Aorta (tissue), 5 donors: ENCODE measurements around the gene AASDHPPT. TPM values are rescaled to one million over a fixed set of nuclear protein-coding genes. Genes with fewer than 3 reads are reported as not detected.

Source experiments
- ATAC-seq: fragments of 200-7000 bp; cut with Tn5 transposase; one replicate; pipeline ENCODE4 v1.9.1; 2022; ENCODE audit warnings: moderate library complexity; ENCODE audit not compliant: low FRiP score
- DNase-seq, 2 donors: peaks; one replicate each; pipeline ENCODE4 v3.0.0-alpha.2; 2020
- H3K27ac ChIP-seq, 2 donors: one replicate each; pipeline ENCODE4 v1.5.1; 2013; ENCODE audit warnings: low read length in 2 of 2, mild to moderate bottlenecking in 2 of 2, moderate library complexity in 2 of 2, control low read depth in 1 of 2, inconsistent platforms in 1 of 2, low read depth in 1 of 2
- H3K27me3 ChIP-seq, 2 donors: one replicate each; pipeline ENCODE4 v1.6.1; 2013; ENCODE audit warnings: control low read depth in 1 of 2, low read length in 1 of 2, mild to moderate bottlenecking in 1 of 2, moderate library complexity in 1 of 2; ENCODE audit not compliant: insufficient read depth in 2 of 2, control insufficient read depth in 1 of 2
- H3K36me3 ChIP-seq, 2 donors: one replicate each; pipeline ENCODE4 v1.6.1; 2013; ENCODE audit warnings: control low read depth in 1 of 2, low read length in 1 of 2, mild to moderate bottlenecking in 1 of 2; ENCODE audit not compliant: insufficient read depth in 2 of 2, control insufficient read depth in 1 of 2
- H3K4me1 ChIP-seq, 2 donors: one replicate each; pipeline ENCODE4 v1.6.1; 2013; ENCODE audit warnings: low read length in 2 of 2, control low read depth in 1 of 2, mild to moderate bottlenecking in 1 of 2, moderate library complexity in 1 of 2; ENCODE audit not compliant: insufficient read depth in 2 of 2, control insufficient read depth in 1 of 2
- H3K4me3 ChIP-seq, 2 donors: one replicate each; pipeline ENCODE4 v1.5.1; 2013; ENCODE audit warnings: low read length in 2 of 2, control low read depth in 1 of 2, mild to moderate bottlenecking in 1 of 2
- H3K9me3 ChIP-seq: one replicate; pipeline ENCODE4 v1.6.1; 2013; ENCODE audit warnings: mild to moderate bottlenecking, low read length; ENCODE audit not compliant: control insufficient read depth
- WGBS, 2 donors: extraction: QIAGEN DNeasy Blood & Tissue Kit; methylation state at CpG; one replicate each; pipeline ENCODE4 v1.1.7; 2013; 5-methylcytosine and 5-hydroxymethylcytosine counted together
- intact Hi-C, 2 donors: fragments of 100-400 bp; cut with DNase I; formaldehyde crosslinking; loops; one replicate each; pipeline versions ENCODE4 v1.14.2 to v1.15.0; 2022
- polyA plus RNA-seq, 2 donors: library from polyadenylated mRNA; stranded (reverse); fragments of 200-250 nt; gene quantifications; one replicate each; pipeline ENCODE4 v1.2.3, GENCODE V29; 2013
- total RNA-seq, 2 donors: library from RNA; stranded (reverse); fragmentation: NEBNext Ultra II Directional; extraction: Animal tissue kit (Norgen Biotek cat#: 25700); gene quantifications; one replicate each; pipeline ENCODE4 v1.2.1, GENCODE V29; 2021
- donor health status: healthy with polysubstance abuse.
- donor health status: Bipolar disorder and iron deficiency.
- donor health status: DM: no; HTN: no; CAD: no.
- donor health status: DM: no; HTN: no; CAD: no.
- donor health status: DM: yes; HTN: yes; CAD: no.

The AASDHPPT gene
- total and polyA plus RNA-seq, 4 donors = 11.1 to 23.4 (median 16.4) TPM

GRCh38 chr11:106092446-106092845 is 15.0 kb downstream of the AASDHPPT start:
- 97 to 100% methylated on average over 1 of the region's 1 CpG for WGBS, 2 donors
- no peaks in the 10 kb centered on the region for H3K27me3 ChIP-seq
- H3K4me3 ChIP-seq = no peak overlapping the region
- H3K4me1 ChIP-seq = peaks cover 0 to 3% of the 10 kb centered on the region in 2 donors
- peaks cover 0 to 11% of the 10 kb centered on the region in 2 donors for H3K36me3 ChIP-seq
- intact Hi-C loops = no loop called here
- DNase-seq = no peak
- no peak for ATAC-seq
- no peaks in the 10 kb centered on the region for H3K9me3 ChIP-seq
- no peak overlapping the region for H3K27ac ChIP-seq

DNA sequence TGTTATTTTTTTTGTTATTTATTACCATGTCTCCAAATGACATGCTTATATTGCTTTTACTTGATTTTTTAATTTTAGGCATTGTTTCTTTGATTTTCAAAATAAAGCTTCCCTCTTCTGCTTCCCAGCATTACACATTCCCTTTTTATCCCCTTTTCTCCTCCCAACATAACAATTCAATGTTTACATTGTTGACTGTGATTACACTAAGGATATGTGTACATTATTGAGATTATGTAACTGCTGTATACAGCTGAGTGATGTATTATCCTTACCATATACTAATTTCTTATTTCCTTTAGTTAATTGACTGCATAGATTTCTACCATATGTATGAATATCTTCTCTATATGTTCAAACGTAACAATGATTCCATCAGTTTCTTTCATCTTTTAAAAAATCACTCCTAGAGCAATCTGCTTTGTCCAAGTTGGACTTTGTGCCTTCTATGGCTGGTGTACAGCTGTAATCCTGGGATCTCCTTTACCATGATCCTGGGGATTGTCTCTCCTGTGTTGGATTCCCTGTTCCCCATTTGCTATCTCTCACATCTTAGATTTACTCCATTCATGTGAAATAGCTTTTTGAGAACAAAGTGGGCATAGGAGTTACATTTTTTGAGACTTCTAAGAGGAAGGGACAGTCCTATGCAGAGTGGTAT is 21.6 kb downstream of the AASDHPPT start:
- Histone ChIP-seq H3K9me3 (no peaks in the 10 kb centered on the region), H3K4me3 (no peak overlapping the region), H3K4me1 (no peaks in the 10 kb centered on the region), H3K27me3 (no peaks in the 10 kb centered on the region), H3K36me3 (peaks cover 0 to 5% of the 10 kb centered on the region in 2 donors), H3K27ac (peak overlapping the region in 1 of 2 donors; percentile 23)
- ATAC-seq = no peak
- DNase-seq = no peak
- WGBS, 2 donors = 90 to 97% methylated on average over 1 of the region's 1 CpG
- intact Hi-C loops = no loop called here

- intact Hi-C loops = no loop called here
- 71 to 75% methylated on average over 3 of the region's 3 CpGs for WGBS, 2 donors
- no peak for ATAC-seq
Observed at GRCh38 chr11:106101370-106101769, 23.9 kb downstream of the AASDHPPT start.

DNA sequence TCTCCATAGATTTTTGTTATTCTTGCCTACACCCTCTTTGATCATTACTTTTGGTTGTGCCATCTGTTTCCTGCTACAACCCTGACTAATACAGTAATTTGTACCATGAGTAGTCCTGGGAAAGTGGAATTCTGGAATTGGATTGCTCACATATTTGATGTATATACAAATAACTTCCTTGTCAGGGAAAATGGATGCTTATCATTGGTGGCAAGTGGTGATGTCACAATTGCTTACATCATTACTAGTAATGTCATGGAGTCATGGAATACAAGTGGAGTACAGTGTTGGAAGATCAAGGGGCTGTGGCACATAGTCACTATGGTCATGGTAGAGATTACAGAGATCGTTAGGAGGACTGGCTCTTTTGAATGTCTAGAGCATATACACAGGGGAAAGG is 24.4 kb downstream of the AASDHPPT start:
- no peaks in the 10 kb centered on the region for H3K27me3 ChIP-seq
- 91 to 92% methylated on average over 1 of the region's 1 CpG for WGBS, 2 donors
- no peak for ATAC-seq
- no peak for DNase-seq
- no peak overlapping the region for H3K27ac ChIP-seq
- no peak overlapping the region for H3K4me3 ChIP-seq
- H3K9me3 ChIP-seq = no peaks in the 10 kb centered on the region
- H3K4me1 ChIP-seq = no peaks in the 10 kb centered on the region
- intact Hi-C loops = no loop called here
- H3K36me3 ChIP-seq = no peaks in the 10 kb centered on the region

More at GRCh38 chr11:106101370-106101769, 23.9 kb downstream of the AASDHPPT start:
- Histone ChIP-seq H3K4me3 (no peak overlapping the region), H3K9me3 (no peaks in the 10 kb centered on the region), H3K36me3 (no peaks in the 10 kb centered on the region), H3K4me1 (no peaks in the 10 kb centered on the region), H3K27ac (no peak overlapping the region), H3K27me3 (no peaks in the 10 kb centered on the region)
- DNase-seq = no peak

- Histone ChIP-seq H3K4me1 (no peaks in the 10 kb centered on the region), H3K36me3 (no peaks in the 10 kb centered on the region), H3K9me3 (no peaks in the 10 kb centered on the region), H3K27me3 (no peaks in the 10 kb centered on the region), H3K4me3 (no peak overlapping the region), H3K27ac (no peak overlapping the region)
- 89 to 93% methylated on average over 6 of the region's 6 CpGs for WGBS, 2 donors
- ATAC-seq (no peak), DNase-seq (no peak)
- intact Hi-C loops = no loop called here
Observed at GRCh38 chr11:106105986-106106385, 28.5 kb downstream of the AASDHPPT start.

GRCh38 chr11:106121570-106122320 is 44.3 kb downstream of the AASDHPPT start:
- no peaks in the 10 kb centered on the region for H3K27me3 ChIP-seq
- H3K27ac ChIP-seq = no peak overlapping the region
- H3K4me1 ChIP-seq = no peaks in the 10 kb centered on the region
- H3K9me3 ChIP-seq = peaks cover 2% of the 10 kb centered on the region
- H3K36me3 ChIP-seq = no peaks in the 10 kb centered on the region
- DNase-seq (no peak), ATAC-seq (no peak)
- 70 to 78% methylated on average over 6 of the region's 6 CpGs for WGBS, 2 donors
- no peak overlapping the region for H3K4me3 ChIP-seq
- intact Hi-C loops = no loop called here

DNA sequence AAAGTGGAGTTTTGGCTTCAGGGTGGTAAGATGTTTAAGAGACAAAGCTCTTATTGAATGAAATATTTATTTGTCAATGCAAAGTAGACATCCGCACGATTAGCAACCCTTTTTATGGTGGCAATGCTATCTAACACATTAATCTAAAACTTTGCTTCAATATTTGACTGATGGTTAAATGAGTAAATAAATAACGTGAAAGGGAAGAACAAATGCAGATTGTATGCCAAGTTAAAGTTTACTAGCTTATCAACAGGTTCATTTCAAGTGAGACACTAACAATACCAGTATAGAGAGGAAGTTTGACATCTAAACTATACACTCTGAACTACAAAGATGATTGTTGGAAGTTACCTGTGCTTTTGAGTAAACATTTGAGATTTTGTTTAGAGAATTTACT is 50.1 kb downstream of the AASDHPPT start:
- Histone ChIP-seq H3K4me3 (no peak overlapping the region), H3K27me3 (no peaks in the 10 kb centered on the region), H3K9me3 (no peaks in the 10 kb centered on the region), H3K27ac (no peak overlapping the region), H3K36me3 (no peaks in the 10 kb centered on the region), H3K4me1 (no peaks in the 10 kb centered on the region)
- WGBS, 2 donors = 70 to 71% methylated on average over 3 of the region's 3 CpGs
- ATAC-seq (no peak), DNase-seq (no peak)
- intact Hi-C loops = no loop called here

GRCh38 chr11:106128740-106129139 is 51.3 kb downstream of the AASDHPPT start:
- H3K4me1 ChIP-seq = no peaks in the 10 kb centered on the region
- H3K36me3 ChIP-seq = no peaks in the 10 kb centered on the region
- 87 to 93% methylated on average over 2 of the region's 2 CpGs for WGBS, 2 donors
- intact Hi-C loops = no loop called here
- H3K27me3 ChIP-seq = no peaks in the 10 kb centered on the region
- no peak overlapping the region for H3K4me3 ChIP-seq
- ATAC-seq (no peak), DNase-seq (no peak)
- H3K27ac ChIP-seq = no peak overlapping the region
- no peaks in the 10 kb centered on the region for H3K9me3 ChIP-seq

- Histone ChIP-seq H3K27me3 (no peaks in the 10 kb centered on the region), H3K9me3 (no peaks in the 10 kb centered on the region), H3K27ac (no peak overlapping the region), H3K36me3 (no peaks in the 10 kb centered on the region), H3K4me3 (no peak overlapping the region), H3K4me1 (no peaks in the 10 kb centered on the region)
- intact Hi-C loops = no loop called here
- 67 to 76% methylated on average over 2 of the region's 2 CpGs for WGBS, 2 donors
- no peak for DNase-seq
- no peak for ATAC-seq
Observed at GRCh38 chr11:106131998-106132397, 54.5 kb downstream of the AASDHPPT start.
